Stimulated activated CD8-positive, alpha-beta memory T cell treated with anti-CD3 and anti-CD28 coated beads, Interleukin-12 subunit alpha, Interleukin-12 subunit beta, amount 100 ng/mL, for 24 hours (primary cell): ENCODE data around the gene DHX16.
"Not testable (repeated sequence)": the region's sequence is repeated elsewhere in the genome, so short reads cannot be mapped to it uniquely, and the experiment has no call there.

Experiments
- DNase-seq: peaks from one replicate; pipeline ENCODE4 v3.0.0-alpha.2; 2020; ENCODE audit errors: extremely low read depth

Gene DHX16

DNA sequence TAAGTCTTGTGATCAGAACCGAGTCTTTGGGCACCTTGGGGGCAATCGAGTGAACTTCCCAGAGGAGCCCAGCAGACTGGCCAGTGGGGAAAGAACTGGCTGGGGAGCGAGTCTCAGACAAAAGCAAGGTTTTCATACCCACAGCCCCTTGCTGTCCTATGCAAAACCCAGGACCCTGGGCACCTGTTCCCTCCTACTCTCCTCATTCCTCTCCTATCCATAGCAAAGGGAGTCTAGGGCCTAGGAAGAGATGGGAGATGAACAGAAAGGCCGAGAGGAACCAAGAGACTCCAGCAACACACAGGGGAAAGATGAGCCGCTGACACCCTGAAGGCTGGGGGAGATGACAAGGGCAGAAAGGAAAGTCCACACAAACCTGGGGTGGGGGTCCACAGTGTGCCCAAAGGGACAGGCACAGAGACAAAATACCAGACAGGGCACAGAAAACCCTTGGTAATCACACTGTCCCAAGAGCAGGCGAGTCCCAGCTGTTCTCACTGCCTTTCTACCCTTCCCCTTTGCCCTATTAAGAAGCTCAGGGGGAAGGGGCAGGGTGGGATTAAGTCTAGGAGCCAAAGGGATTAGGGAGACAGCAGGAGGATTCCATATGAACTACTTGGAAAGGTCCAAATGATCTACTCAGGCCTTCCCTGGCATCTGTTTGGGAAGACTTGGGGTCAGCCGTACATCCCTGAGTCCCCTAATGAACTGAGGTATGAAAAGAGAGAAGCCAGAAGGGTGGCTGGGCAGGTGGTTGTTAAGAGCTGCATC is 7.1 kb upstream of the DHX16 start:
- DNase-seq = no peak

DNA sequence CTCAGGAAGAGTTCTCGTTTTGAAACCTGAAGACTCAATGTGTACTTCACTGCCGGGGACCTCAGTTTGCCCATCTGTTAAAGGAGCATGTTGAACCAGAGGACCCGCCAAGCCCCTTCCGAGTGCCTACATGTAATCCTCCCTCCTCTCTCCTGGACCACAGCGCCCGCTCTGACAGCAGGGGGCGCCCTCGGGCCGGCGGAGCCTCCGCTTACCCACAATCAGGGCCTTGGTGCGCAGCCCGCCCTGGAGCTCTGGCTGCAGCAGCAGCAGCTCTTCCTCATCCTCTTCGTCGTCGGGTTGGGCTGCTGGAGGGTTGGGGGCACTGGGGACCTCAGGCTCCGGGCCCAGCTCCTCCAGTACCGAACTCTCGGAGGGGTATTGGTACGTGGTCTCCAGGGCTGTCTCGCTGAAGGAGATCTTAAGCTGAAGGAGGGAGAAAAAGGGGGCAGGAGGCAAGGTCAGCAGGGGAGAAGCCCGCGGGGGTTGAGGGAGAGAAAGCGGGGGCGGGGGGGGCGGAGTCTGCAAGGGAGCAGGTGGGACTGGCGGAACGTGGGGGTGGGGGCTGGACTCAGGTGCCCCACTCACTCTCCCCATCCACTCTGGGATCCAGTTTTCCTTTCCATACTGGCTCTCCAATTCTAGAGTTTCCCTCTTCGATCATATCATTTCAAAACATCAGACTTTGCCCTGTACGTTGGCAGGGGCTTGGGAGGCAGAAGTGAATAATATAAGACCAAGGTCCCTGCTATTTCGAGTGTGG is 6.3 kb upstream of the DHX16 start:
- peak; percentile 76 for DNase-seq

DNA sequence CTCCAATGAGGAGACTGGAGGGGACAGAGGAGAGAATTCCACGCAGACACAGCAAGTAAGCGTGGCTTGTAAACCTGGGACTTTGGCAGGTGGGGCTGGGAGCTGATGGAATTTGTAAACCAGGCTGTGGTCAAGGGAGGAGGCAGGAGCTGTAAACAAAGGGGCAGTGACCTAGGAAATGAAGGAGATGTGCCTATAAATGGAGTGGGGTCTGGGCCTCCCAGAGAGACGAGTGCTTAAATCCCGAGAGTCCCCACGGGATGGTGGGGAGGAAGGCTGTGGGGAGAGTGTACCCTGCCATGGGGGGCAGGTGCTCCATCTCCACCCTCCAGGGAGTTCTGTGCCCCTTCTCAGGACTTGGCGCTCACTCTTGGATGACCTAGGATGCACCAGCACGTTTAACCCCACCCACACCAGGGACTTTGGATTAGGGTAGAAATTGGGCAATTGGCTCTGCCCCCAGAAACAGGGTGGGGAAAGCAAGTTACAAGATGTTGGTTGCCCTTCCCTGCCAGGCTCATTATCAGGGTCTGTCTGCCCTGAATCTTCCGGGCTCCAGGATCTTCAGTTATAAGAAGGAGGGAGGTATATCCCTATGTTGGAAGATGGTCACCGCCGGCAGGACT is 4.0 kb upstream of the DHX16 start:
- DNase-seq = no peak

DNA sequence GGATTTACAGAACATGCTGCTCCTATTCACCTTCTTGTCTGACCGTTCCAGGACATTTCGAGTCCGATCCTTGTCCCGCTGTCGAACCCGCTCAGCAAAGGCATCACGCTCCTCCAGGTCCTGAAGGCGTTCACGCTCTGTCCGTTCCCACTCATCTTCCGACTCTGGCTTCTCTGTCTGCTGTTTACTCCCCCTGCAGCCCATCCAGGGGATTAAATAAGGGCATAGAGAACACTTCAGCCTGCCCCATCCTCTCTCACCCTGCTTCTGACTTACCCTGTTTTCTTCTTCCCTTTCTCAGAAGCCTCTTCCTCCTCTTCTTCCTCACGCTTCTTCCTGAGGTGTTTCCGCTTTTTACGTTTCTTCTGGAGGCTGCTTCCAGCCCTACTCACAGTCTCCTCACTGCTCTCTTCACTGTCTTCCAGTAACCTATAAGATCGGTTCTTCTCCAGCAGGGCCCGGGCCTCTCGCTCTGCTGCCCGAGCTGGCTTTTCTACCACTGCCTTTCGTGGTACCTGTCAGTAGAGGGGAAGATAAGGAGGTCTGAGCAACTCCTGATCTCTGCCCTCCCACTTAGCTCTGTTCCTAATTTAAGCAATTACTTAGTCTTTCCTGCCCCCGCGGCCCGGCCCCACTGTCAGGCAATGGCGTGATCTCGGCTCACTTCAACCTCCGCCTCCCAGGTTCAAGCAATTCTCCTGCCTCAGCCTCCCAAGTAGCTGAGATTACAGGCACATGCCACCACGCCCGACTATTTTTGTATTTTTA is 1.9 kb downstream of the DHX16 start:
- DNase-seq = no peak

DNA sequence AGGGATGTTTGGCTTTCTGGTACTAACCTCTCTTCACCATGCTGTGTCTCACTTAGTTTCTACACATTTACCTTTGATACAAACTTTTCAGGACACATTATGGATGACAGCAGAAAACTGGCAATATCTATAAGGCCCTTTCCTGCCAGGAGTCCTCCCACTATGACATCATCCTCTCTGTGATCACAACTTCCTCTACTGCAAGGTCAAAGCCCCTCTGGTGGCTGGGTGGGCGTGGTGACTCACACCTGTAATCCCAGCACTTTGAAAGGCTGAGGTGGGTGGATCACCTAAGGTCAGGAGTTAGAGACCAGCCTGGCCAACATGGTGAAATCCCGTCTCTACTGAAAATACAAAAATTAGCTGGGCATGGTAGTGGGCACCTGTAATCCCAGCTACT is 6.5 kb downstream of the DHX16 start:
- not testable (repeated sequence) for DNase-seq

DNA sequence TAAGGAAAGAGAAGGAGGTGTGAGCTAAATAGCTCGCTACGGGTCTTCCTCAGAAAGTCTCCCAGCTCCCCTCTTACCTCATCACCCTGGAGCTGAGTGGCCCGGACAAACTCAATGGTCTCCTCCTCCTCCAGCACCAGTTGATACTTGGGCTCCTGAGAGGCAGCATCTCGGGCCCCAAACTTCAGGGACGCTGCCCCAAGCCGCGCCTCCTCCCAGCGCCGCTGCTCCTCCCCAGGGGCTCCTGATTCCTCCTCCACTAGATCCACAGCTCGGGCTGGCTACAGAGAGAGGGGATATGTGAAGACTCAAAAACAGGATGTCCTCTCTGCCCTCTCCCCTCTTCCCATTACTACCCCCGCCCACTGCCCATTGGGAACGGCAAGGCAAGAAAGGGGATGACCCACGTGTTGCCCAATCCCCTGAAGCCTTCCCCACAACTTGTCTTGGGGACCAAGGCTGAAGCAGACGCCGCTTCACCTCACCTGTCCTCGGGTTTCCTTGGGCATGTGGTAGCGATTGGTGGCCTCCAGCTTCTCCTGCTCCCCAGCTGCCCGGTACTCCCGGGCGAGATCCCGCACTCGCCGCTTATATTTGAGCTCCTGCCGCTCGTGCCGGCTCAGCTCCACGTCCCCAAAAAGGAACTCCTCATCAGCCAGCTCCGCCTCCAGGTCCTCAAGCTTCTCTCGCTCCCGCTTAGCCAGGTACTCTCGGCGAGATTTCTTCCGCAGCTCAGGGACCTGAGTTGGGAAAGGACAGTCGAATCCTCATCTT is 7.6 kb downstream of the DHX16 start:
- no peak for DNase-seq

DNA sequence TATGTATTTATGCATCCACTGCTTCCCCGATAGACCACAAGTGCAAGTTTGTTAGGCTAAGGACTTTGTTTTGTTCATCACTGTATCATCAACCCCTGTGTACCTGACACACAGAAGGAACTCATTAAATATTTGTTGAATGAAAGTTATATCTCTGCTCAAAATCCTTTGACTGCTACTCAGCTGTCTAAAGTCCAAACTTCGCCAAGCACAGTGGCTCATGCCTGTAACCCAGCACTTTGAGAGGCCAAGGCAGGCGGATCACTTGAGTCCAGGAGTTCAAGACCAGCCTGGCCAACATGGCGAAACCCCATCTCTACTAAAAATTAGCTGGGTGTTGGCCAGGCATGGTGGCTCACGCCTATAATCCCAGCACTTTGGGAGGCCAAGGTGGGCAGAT is 14.9 kb downstream of the DHX16 start:
- not testable (repeated sequence) for DNase-seq

DNA sequence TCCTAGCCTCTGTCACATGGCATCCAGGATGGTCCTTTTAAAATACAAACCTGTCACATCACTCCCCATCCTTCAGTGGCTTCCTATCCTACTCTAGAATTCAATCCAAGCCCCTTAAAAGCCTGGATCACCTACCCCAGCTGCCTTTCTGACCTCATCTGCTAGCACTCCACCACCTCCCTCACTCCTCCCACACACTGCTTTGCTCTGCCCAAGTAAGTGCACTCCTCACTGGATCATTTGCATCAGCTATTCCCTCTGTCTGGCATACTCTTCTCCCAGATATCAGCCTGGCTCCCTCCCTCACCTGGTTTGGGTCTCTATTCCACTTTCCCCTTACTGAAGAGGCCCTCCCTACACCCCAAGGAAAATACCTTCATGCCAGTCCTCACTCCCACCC is 15.4 kb downstream of the DHX16 start:
- DNase-seq = no peak

DNA sequence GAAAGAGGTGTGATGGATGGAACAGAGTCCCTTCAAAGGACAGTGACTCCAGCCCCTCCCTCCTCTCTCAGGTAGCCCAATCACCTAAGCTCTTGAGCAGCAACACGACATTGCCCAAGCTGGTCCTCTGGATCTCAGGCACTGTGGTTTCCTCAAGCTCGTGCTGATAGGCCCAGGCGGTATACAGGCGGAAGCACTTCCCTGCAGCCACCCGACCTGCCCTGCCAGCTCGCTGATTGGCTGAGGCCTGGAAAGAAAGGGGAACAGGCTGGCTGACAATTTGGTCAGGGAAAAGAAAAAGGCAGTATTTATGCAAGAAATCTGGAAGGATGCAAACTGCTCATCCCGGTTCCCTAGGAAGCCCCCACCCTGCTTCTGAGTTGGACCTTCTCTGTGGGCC is 16.3 kb downstream of the DHX16 start:
- no peak for DNase-seq

DNA sequence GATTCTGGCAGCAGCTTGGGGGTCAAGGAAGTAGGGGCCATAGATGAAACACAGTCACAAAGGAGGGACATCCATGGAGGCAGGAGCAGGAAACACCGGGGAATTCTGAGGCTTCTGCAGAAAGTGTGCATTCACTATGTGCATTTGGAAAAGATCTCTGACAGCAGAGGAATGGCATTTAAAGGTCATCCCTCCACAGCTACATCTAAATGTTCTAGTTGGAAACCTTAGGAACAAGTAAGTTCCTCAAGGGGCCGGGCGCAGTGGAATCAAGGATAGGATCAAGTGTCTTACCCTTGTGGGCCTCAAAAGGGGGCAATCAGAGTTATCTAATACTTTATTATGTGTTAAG is 17.1 kb downstream of the DHX16 start:
- no peak for DNase-seq

DNA sequence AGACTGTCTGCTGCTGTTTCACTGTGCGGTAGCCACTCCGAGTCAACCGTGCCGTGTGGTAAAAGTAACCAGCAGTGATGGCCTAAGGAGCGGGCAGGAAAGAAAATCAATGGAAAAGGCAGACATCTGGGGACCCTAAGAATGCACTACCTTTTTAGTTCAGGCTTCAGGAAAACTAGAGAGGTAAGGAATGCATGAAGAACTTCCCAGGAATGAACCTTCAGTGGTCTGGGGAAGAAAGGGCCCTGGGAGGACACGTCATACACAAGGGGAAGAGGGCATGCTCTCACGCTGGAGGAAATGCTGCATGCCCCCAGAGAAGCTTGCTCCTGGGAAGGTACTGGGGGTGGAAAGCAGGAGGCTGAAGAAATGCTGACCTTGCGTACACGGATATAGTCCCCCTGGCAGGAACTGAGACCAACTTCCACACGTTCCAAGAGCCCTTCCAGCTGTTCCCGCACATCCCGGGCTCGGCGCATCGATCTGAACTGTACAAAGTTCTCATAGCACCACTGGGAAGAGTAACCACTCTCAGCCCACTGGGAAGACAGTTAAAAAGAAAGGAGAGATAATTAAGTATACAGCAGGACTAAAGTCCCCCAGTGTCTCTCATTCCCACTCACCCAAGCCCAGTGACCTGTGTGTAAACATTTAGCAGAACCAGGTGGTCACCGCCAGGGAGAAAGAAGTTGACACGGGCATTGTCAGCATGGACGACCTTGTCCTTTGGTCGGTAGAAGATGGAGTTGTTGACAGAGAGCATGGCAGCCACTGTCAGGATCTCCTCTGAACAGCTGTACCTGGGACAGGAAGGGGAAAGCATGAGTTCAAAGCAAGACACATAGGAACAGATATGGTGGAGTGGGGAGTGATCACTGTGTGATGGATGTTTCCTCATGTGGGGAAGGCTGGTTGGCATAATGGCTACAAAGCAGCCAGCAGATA is 17.7 kb downstream of the DHX16 start:
- no peak for DNase-seq

DNA sequence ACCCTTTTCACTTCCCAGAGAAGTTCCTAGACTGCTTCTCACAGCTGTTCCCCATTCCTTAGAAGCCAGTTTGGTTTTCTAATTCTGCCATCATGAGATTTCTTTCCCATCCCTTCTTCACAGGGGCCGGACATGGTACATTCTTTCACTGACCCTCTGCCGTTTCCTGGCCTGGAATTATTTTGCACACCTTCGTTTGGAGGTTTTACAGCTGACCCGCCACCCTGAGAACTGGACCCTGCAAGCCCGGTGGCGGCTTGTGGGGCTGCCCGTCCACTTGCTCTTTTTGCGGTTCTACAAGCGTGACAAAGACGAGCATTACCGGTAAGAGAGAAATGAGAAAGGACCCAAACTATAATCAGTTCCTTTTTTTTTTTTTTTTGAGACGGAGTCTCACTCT is 21.7 kb downstream of the DHX16 start:
- DNase-seq = no peak

DNA sequence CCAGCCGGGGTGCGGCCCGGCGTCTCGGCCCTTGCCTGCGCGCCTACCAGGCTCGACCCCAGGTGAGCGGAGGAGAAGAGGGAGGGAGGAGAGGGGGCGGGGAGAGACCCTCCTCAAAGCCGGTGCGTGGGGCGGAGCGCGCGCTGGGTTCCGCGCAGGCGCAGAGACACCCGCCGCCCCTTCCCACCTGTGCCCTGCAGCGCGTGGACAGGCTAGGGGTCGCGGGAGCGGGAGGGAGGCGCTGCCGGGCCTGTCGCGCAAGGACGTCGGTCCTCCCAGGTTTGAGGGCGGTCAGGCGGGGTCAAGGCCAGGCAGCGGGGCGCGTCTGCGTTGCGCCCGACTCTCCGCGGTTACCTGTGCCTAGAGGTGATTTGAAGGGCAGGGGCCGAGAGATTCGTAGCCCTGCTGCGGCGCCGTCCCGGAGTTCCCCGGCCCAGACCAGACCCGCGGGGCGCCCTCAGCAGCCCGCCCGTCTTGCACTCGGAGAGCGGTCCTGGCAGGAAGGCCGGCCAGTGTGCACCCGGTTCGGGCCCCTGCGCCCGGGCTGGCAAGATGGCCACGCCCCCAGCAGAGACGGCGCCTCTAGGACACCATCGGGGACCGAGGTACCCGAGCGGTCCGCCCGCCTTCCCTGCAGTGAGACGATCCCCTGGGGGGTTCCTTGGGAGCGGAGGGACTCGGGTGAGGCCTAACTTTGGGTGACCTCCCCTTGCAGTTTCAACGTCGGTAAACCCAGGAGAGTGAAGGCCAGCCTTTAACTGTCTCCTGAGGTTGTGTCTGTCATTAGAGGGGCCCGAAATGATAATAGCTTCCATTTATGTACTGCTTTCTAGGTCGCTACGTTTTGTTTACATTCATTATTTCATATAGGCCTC is 25.3 kb downstream of the DHX16 start:
- peak; percentile 62 for DNase-seq

DNA sequence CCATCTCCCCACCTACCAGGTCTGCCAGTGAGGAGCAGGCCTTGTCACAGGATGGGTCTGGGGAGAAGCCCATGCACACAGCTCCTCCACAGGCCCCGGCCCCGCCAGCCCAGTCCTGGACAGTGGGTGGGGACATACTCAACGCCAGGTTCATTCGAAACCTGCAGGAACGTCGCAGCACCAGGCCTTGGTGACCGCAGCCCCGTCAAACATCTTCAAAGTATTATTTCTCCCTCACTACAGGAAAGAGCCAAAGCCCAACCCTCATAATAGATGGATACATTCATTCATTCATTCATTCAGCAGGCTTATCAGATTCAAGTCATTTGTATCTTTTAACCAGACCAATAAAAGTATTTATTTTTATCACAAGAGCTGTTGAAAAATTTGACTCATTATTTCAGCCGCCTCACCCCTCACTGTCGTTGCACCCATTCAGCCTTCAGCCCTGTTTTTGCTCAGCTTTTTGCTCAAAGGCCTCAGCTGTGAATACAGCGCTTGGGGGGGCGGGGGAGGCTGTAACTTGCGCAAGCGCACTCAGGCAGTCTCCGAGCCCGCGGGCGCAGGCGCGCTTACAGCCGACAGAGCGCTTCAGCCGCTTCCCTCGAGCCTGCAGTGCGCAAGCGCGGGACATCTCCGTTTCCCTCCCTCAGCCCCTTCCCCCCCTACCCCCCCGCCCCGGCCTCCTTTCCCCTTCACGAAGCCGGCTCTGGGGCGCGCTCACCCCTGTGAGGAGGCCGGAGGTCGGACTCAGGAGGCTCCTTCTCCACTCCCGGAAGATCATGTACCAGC is 26.2 kb downstream of the DHX16 start, which contains the start of gene C6orf136:
Gene C6orf136 (plus strand): TSS at position 684 of the 792 bp plus-strand sequence. CDS start 99 bp downstream, at position 783.
- peak; percentile 82 for DNase-seq

DNA sequence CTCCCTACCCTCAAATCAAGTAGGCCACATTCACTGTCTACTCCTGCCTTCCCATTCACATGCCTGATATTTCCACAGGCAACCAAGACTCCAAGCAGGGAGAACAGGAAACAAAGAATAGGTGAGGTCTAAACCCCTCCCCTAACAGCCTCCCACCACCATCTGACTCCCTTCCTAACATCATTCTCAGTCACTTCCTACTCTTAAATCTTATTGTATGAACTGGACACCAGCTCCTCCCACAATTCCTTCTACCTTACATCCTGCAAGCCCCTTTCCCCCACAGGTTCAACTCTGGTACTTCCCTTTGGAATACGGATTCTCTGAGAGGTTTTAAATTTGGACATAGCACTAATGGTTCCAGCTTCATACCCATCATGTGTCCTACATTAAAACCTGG is 26.8 kb downstream of the DHX16 start:
- no peak for DNase-seq

DNA sequence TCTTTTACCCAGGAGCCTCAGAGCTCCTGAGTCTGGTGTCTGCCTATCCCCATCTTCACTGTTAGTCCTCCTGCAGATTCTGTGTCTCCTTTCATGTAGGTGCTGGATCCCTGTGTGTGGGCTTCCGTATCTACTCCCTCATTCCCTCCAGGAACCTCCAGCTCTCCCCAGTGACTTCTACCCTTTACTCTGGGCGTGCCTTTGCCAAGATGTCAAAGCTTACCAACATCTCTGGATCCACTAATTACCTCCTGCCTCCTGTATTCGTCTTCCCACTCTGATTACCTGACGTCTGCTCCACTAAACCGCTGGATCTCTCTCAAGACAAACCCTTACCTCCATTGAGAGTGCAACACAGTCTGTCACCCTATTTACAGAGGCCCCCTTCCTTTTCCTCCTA is 28.0 kb downstream of the DHX16 start:
- DNase-seq = no peak

DNA sequence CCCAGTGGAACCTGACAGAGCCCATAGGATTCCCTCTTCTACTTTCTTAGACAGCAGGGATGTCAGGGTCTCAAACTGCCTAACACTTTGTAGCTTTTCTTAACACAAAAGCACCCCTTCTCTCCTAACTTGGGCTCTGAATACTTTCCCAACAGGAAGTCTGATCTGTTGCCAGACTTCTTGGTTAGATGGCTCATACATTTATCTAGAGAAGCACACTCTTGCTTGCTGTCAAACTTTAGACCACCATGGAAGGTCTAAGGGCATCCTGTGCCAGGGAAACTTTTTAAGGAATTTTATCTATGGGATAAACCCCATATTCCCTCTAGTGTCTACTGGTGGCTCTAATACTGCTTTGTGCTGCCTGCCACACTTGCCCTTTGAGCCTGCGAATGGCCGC is 29.1 kb downstream of the DHX16 start:
- no peak for DNase-seq

DNA sequence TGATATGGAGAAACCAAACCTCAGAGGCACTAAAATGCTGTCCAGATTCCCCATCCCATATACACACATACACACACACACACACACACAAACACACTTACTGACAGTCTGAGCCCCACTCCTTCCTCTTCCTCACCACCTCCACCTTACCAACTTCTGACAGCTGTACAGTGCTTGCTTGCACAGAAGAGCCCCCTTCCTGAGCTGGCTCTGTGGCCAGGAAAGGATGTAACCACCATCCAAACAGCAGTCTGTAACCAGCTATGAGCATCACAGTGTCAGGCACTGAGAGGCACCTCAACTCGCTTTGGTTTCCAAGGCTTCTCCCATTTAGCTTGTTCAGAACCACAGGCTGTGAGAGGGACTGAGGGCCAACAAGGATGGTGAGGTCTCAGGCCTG is 31.8 kb downstream of the DHX16 start:
- DNase-seq = no peak
